ENCODE measurements around the gene PCDHB4. TPM values are rescaled to one million over a fixed set of nuclear protein-coding genes. Genes with fewer than 3 reads are reported as not detected.

PCDHB4 gene
- total and polyA plus RNA-seq, 2 of the 4 experiments (the other 2 are of a cell fraction): 0.03 TPM; not detected in 1

GRCh38 chr5:141135030-141135717 lies 13.6 kb downstream of the PCDHB4 start, which contains the start of gene PCDHB5:
Gene PCDHB5 (plus strand): TSS chr5:141135206. CDS start chr5:141135435, 229 bp downstream.
- no peak within 1 kb of the TSS for H4K8ac ChIP-seq (ENCODE audit: low read depth in 2 of 2, low read length in 2 of 2)
- H4K5ac ChIP-seq (ENCODE audit: low read depth, low read length): no peak within 1 kb of the TSS
- no peak within 1 kb of the TSS for H3K14ac ChIP-seq (replicated peaks; ENCODE audit: low read depth, low read length)
- H3K4me1 ChIP-seq (ENCODE audit: control insufficient read depth, insufficient read depth, low read length): no peaks in the 10 kb centered on the region
- no TSS peak for BruUV-seq (replicated peaks)
- ATAC-seq (ENCODE audit: low read depth): no peak
- H3K36me3 ChIP-seq (ENCODE audit: control insufficient read depth, insufficient read depth, low read length): no peaks in the 10 kb centered on the region
- peak within 1 kb of the TSS; percentile 11; the same call in 1 of the 2 replicates for H3K9ac ChIP-seq (ENCODE audit: low read depth, low read length)
- peak within 1 kb of the TSS; percentile 45 for H3K4me3 ChIP-seq (ENCODE audit: insufficient read depth, low read depth, low read length)
- in situ Hi-C loops (cut with MboI; ENCODE audit: low sequenced_read_pairs) (no loop called here), intact Hi-C loops (cut with micrococcal nuclease) (no loop called here), dilution Hi-C loops (cut with HindIII; ENCODE audit: low sequenced_read_pairs, unreplicated experiment) (no loop called here)
- H3K27me3 ChIP-seq (ENCODE audit: control insufficient read depth, insufficient read depth, low read length): no peaks in the 10 kb centered on the region
- H2AK5ac ChIP-seq (ENCODE audit: low read depth, low read length): no peak within 1 kb of the TSS
- 0 out of 2 replicates have a peak within 1 kb of the TSS, but pooled peaks have one; percentile 10 for H3K4me2 ChIP-seq (ENCODE audit: low read depth, low read length)
- TF ChIP-seq RAD21 (IDR thresholded peaks at IDR 0.05; ENCODE audit: low read length) (0 out of 2 replicates have a peak, but pooled peaks have one; percentile 10), RFX5 (IDR thresholded peaks at IDR 0.05; ENCODE audit: low read depth, low read length) (no peak), MXI1 (IDR thresholded peaks at IDR 0.05; ENCODE audit: borderline replicate concordance, low read depth, low read length) (no peak), CTCF (conservative IDR thresholded peaks at IDR 0.05; ENCODE audit: low read depth, low read length) (peak; percentile 25; the same call in 1 of the 2 replicates)
- no peak within 1 kb of the TSS for H2BK20ac ChIP-seq (ENCODE audit: low read depth, low read length)
- no peak within 1 kb of the TSS for H2AK9ac ChIP-seq (replicated peaks; ENCODE audit: low read depth, low read length, poor library complexity)
- no peaks in the 10 kb centered on the region for H4K20me1 ChIP-seq (ENCODE audit: insufficient read depth, low read length)
- H3K4ac ChIP-seq (ENCODE audit: low read depth, low read length): no peak within 1 kb of the TSS
- DNase-seq: no peak
- H3K9me3 ChIP-seq (ENCODE audit: control insufficient read depth, insufficient read depth, low read length): peaks cover 3% of the 10 kb centered on the region; the same call in 1 of the 2 replicates
- H2BK5ac ChIP-seq (ENCODE audit: low read depth, low read length, poor library complexity, severe bottlenecking): no peak within 1 kb of the TSS
- POLR2A ChIA-PET (ENCODE audit: unreplicated experiment): no interaction called here
- H3K56ac ChIP-seq (ENCODE audit: extremely low read depth, insufficient read depth, low read length): no peak within 1 kb of the TSS
- H2BK15ac ChIP-seq (ENCODE audit: low read depth, low read length): no peak within 1 kb of the TSS
- H3K27ac ChIP-seq (ENCODE audit: insufficient read depth, low read length): no peak within 1 kb of the TSS
- peak within 1 kb of the TSS; percentile 40 for H2AFZ ChIP-seq (replicated peaks; ENCODE audit: low read length, poor library complexity)
- no peak within 1 kb of the TSS for H3K23ac ChIP-seq (ENCODE audit: low read depth, low read length)
- H3K79me1 ChIP-seq (ENCODE audit: low read depth in 1 of 2, low read length in 2 of 2): no peaks in the 10 kb centered on the region
- H3K9me1 ChIP-seq (ENCODE audit: insufficient read depth, low read length): no peaks in the 10 kb centered on the region
- WGBS, 2 experiments (ENCODE audit: extremely low coverage in 2 of 2, insufficient read length in 1 of 2): 25% methylated on average over 18 of the region's 22 CpGs; no CpG with 5 or more reads in 1 of the 2 experiments
- H4K91ac ChIP-seq (ENCODE audit: insufficient read depth, low read depth, low read length): no peak within 1 kb of the TSS
- CTCF ChIA-PET: interaction anchor here (0.5 kb wide), 1 partner anchor 109 kb away, joined by 3 read pairs; no protein-coding TSS in a partner anchor
- H2BK120ac ChIP-seq (ENCODE audit: low read depth, low read length): no peak within 1 kb of the TSS
- no peak within 1 kb of the TSS for H3K18ac ChIP-seq (ENCODE audit: low read depth, low read length)
